Gastrocnemius medialis (tissue), 4 donors: Measurements from ENCODE around the gene RNF182.
"Not testable (repeated sequence)": the region's sequence is repeated elsewhere in the genome, so short reads cannot be mapped to it uniquely, and the experiment has no call there.

ENCODE experiments used
- POLR2A ChIP-seq, 2 donors: fragments of 450-650 bp; IDR thresholded peaks; one replicate each; pipeline ENCODE4 v1.6.1; 2017; ENCODE audit warnings: antibody characterized with exemption in 2 of 2, mild to moderate bottlenecking in 2 of 2, moderate library complexity in 2 of 2
- TF ChIP-seq, protein P1 (sequence below), 5 experiments: fragments of 450-650 bp in 3 of 5; fragments of 200-600 bp in 2 of 5; sonication (generic) in 2 of 5; IDR thresholded peaks in 4 of 5; conservative IDR thresholded peaks in 1 of 5; 1 replicate in 4 of 5; 2 replicates in 1 of 5; pipeline ENCODE4 v1.5.1; 2016 to 2019; ENCODE audit warnings: antibody characterized with exemption in 5 of 5, mild to moderate bottlenecking in 3 of 5, moderate library complexity in 3 of 5

DNA sequence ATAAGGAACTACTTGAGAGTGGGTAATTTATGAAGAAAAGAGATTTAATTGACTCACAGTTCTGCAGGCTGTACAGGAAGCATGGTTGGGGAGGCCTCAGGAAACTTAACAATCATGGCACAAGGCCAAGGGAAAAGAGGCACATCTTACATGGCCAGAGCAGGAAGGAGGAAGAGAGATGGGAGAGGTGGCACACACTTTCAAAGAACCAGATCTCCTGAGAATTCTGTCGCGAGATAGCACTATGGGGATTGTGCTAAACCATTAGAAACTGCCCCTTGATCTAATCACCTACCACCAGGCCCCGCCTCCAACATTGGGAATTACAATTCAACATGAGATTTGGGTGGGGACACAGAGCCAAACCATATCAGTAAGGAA lies 11.1 kb downstream of the RNF182 start:
- TF ChIP-seq POLR2A (IDR thresholded peaks at IDR 0.05), result not testable (repeated sequence)
- TF ChIP-seq, protein P1, sequence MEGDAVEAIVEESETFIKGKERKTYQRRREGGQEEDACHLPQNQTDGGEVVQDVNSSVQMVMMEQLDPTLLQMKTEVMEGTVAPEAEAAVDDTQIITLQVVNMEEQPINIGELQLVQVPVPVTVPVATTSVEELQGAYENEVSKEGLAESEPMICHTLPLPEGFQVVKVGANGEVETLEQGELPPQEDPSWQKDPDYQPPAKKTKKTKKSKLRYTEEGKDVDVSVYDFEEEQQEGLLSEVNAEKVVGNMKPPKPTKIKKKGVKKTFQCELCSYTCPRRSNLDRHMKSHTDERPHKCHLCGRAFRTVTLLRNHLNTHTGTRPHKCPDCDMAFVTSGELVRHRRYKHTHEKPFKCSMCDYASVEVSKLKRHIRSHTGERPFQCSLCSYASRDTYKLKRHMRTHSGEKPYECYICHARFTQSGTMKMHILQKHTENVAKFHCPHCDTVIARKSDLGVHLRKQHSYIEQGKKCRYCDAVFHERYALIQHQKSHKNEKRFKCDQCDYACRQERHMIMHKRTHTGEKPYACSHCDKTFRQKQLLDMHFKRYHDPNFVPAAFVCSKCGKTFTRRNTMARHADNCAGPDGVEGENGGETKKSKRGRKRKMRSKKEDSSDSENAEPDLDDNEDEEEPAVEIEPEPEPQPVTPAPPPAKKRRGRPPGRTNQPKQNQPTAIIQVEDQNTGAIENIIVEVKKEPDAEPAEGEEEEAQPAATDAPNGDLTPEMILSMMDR (IDR thresholded peaks at IDR 0.05 in 4 of 5, conservative IDR thresholded peaks at IDR 0.05 in 1 of 5), result not testable (repeated sequence)
